Measurements from ENCODE around the gene PLXNA1.

DNA sequence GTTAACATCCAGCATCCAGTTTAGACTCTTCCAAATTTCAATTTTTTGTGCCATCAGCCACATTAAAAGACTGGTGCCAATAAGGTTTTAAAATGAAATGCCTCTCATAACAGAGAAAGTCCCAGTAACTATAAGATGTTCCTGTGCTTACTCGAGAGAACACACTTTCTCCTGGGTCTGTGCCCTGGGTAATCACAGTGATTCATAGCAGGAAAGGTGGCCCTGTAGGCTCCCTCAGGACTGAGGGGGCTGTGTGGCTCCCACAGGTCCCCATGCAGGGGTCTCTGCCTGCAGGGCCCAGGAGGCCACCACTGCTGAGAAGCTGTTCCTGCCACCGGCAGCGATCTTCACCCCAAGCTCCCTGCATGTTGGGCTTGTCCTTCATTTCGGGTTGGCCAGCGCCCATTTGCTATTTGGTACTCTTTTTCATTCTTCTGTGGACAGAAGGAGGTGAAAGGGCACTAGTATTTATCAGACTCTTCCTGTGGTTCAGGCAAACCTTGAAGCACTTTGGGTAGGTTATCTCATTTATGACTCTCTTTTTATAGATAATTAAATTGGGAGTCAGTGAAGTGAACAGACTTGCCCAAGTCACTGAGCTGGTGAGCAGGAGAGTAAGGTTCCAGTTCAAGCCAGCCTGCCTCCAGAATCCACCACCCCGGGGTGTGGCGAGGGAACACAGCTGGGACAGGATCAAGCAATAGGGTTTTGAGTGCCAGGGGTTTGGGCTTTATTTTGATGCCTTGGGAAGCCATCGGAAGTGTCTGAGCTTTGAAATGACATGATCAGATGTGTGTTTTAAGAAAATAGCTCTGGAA, 44.2 kb upstream of the PLXNA1 start:
- TF ChIP-seq, protein P1, sequence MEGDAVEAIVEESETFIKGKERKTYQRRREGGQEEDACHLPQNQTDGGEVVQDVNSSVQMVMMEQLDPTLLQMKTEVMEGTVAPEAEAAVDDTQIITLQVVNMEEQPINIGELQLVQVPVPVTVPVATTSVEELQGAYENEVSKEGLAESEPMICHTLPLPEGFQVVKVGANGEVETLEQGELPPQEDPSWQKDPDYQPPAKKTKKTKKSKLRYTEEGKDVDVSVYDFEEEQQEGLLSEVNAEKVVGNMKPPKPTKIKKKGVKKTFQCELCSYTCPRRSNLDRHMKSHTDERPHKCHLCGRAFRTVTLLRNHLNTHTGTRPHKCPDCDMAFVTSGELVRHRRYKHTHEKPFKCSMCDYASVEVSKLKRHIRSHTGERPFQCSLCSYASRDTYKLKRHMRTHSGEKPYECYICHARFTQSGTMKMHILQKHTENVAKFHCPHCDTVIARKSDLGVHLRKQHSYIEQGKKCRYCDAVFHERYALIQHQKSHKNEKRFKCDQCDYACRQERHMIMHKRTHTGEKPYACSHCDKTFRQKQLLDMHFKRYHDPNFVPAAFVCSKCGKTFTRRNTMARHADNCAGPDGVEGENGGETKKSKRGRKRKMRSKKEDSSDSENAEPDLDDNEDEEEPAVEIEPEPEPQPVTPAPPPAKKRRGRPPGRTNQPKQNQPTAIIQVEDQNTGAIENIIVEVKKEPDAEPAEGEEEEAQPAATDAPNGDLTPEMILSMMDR (IDR thresholded peaks at IDR 0.05; ENCODE audit: poor library complexity, severe bottlenecking): no peak
- TF ChIP-seq, protein P2, sequence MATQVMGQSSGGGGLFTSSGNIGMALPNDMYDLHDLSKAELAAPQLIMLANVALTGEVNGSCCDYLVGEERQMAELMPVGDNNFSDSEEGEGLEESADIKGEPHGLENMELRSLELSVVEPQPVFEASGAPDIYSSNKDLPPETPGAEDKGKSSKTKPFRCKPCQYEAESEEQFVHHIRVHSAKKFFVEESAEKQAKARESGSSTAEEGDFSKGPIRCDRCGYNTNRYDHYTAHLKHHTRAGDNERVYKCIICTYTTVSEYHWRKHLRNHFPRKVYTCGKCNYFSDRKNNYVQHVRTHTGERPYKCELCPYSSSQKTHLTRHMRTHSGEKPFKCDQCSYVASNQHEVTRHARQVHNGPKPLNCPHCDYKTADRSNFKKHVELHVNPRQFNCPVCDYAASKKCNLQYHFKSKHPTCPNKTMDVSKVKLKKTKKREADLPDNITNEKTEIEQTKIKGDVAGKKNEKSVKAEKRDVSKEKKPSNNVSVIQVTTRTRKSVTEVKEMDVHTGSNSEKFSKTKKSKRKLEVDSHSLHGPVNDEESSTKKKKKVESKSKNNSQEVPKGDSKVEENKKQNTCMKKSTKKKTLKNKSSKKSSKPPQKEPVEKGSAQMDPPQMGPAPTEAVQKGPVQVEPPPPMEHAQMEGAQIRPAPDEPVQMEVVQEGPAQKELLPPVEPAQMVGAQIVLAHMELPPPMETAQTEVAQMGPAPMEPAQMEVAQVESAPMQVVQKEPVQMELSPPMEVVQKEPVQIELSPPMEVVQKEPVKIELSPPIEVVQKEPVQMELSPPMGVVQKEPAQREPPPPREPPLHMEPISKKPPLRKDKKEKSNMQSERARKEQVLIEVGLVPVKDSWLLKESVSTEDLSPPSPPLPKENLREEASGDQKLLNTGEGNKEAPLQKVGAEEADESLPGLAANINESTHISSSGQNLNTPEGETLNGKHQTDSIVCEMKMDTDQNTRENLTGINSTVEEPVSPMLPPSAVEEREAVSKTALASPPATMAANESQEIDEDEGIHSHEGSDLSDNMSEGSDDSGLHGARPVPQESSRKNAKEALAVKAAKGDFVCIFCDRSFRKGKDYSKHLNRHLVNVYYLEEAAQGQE (IDR thresholded peaks at IDR 0.05; ENCODE audit: borderline replicate concordance): no peak
- TF ChIP-seq EP300 (conservative IDR thresholded peaks at IDR 0.05; ENCODE audit: poor library complexity, severe bottlenecking) (no peak), EZH2 (IDR thresholded peaks at IDR 0.05; ENCODE audit: borderline replicate concordance, insufficient read depth, low read length, poor library complexity, severe bottlenecking) (no peak), RAD21 (conservative IDR thresholded peaks at IDR 0.05) (no peak), TAF1 (IDR thresholded peaks at IDR 0.05; ENCODE audit: low read depth) (no peak), POLR2AphosphoS5 (IDR thresholded peaks at IDR 0.05) (no peak), MXI1 (conservative IDR thresholded peaks at IDR 0.05; ENCODE audit: poor library complexity, severe bottlenecking) (no peak), SMC3 (conservative IDR thresholded peaks at IDR 0.05; ENCODE audit: poor library complexity) (no peak)
